NCI-H1105 (cell line): ENCODE data around the gene CCDC88C.

ENCODE experiments used
- DNase-seq: peaks from one replicate; lab custom pipeline; 2025; lab: John Stamatoyannopoulos, UW

The CCDC88C gene

GRCh38 chr14:91326514-91327249 lies 90.9 kb downstream of the CCDC88C start:
- no peak for DNase-seq

- DNase-seq = no peak
These were observed 92.7 kb downstream of the CCDC88C start for GRCh38 chr14:91324606-91325575.

GRCh38 chr14:91323671-91324605 lies 93.7 kb downstream of the CCDC88C start:
- DNase-seq = peak; percentile 67

- DNase-seq = no peak
These were observed 94.6 kb downstream of the CCDC88C start for GRCh38 chr14:91323031-91323430.

- DNase-seq = no peak
These were observed 95.0 kb downstream of the CCDC88C start for GRCh38 chr14:91322623-91323022.

- DNase-seq = no peak
These were observed 96.5 kb downstream of the CCDC88C start for GRCh38 chr14:91321131-91321530.

- DNase-seq = no peak
These were observed 97.4 kb downstream of the CCDC88C start for GRCh38 chr14:91320266-91320665.

- no peak for DNase-seq
These were observed 98.7 kb downstream of the CCDC88C start for GRCh38 chr14:91318911-91319310.

GRCh38 chr14:91317381-91318308 lies 100.0 kb downstream of the CCDC88C start:
- DNase-seq = no peak

GRCh38 chr14:91316761-91317160 lies 100.9 kb downstream of the CCDC88C start:
- no peak for DNase-seq

- DNase-seq = no peak
These were observed 101.8 kb downstream of the CCDC88C start for GRCh38 chr14:91315844-91316267.

- DNase-seq = no peak
These were observed 103.8 kb downstream of the CCDC88C start for GRCh38 chr14:91313852-91314251.

GRCh38 chr14:91313154-91313850 lies 104.3 kb downstream of the CCDC88C start:
- DNase-seq = no peak

GRCh38 chr14:91311284-91311662 lies 106.3 kb downstream of the CCDC88C start:
- DNase-seq = no peak

GRCh38 chr14:91310606-91311283 lies 106.9 kb downstream of the CCDC88C start:
- no peak for DNase-seq

GRCh38 chr14:91309756-91310280 lies 107.8 kb downstream of the CCDC88C start:
- no peak for DNase-seq

GRCh38 chr14:91308337-91308736 lies 109.3 kb downstream of the CCDC88C start:
- DNase-seq = no peak

GRCh38 chr14:91307652-91308051 lies 110.0 kb downstream of the CCDC88C start:
- no peak for DNase-seq

GRCh38 chr14:91307046-91307445 lies 110.6 kb downstream of the CCDC88C start:
- DNase-seq = no peak
